Mammary microvascular endothelial cell (primary cell): ENCODE results near the gene LST1. TPM values are rescaled to one million over a fixed set of nuclear protein-coding genes. Genes with fewer than 3 reads are reported as not detected.

Experiments used
- total RNA-seq: library from RNA; depleted of rRNA; stranded (reverse); fragments of >200 nt; gene quantifications from 2 replicates; pipeline ENCODE4 v1.2.3, GENCODE V29; 2015

LST1 gene
- total RNA-seq = 0.20 and 0.98 TPM in 2 replicates

DNA sequence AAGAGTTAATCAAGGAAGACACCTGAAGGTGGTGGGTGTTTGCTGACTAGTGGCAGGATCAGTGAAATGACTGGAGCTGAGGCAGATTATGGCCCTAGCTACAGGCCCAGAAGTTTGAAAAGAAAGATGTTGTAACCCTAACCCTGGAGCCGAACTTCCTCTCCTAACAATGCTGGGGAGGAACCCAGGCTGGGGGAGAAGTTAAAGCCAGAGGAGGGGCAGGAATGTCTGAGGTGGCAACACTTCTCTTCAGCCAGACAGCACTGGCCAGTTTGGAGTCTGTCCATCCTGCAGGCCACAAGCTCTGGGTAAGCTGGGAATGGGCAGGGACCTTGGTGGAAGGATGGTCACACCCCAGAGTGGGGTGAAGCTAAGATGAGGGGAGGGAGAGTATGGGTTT lies at the start of gene LST1:
Gene LST1 (plus strand): TSS at position 270 of the 400 bp plus-strand sequence. CDS start 1,023 bp downstream, outside the sequence.

DNA sequence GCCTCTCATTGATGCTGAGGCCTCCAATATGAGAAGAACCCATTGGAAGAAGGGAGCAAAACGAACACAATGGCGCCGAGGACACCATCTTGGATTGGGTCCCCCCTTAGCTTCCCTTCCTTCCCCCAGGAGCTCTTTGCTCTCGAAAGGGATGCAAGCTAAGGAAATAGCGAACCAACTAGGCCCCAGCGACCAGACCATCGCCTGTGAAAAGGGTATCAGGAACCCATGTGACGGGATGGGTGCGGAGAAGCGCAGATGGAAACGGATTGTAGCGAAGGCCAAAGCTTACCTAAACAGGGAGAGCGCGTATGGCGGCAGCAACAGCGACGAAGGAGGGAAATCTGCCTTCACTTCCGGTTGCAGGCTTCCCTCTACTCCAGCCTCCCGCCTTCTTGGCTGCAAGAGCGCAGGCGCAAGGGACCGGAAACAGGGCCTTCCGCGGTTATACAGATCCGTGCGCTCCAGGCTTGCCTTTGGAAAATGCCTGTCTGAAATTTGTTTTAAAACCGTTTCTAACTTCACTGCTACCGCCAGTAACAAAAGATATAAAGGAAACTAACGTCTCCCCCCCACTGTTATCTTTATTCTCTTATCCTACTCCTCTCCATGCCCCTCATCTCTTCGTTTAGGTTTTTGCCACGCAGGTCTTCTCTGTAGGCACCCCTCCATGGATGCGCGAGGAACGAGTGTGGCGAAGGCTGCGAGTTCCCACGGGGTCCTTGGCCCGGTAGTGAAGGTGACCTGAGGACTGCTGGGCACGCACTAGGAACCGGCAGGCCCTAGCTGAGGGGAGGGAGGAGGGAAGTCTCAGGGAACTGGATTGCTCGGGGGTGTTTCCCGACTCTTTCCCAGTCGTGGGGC lies 44.2 kb upstream of the LST1 start, which contains the start of gene DDX39B:
Gene DDX39B (minus strand): TSS at position 346 of the 864 bp plus-strand sequence. CDS start 1,471 bp downstream, outside the sequence.

DNA sequence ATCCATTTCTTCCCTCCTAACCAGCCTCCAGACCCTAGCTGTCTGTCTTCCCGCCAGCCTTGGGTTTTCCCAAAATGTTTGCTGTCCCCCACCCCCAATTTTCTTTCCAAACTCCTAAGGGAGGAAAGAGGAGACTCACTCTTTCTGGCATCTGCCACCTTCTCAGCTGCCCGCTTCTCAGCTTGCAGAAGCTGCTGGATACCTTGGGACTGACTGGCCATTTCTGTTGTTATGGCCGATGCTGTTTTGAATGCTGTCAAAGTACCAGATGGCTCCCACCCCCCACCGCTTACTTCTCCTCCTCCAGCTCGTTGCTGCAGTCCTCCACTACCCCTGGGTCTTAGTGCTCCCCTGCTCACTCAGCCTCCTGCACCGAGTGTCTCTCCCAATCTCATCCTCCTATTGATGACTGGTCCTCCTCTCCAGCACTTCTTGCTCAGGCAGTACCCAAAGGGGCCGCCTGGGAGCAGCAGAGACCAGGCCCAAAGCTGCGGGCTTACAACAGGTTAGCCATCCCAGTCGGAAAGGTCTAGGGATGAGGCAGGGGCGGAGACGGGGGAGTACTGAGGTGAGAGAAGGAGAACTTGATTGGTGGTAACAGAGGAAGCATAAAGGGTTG lies 39.6 kb upstream of the LST1 start, which contains the start of gene ATP6V1G2:
Gene ATP6V1G2 (minus strand): TSS at position 270 of the 619 bp plus-strand sequence. CDS start 49 bp downstream, at position 221.

DNA sequence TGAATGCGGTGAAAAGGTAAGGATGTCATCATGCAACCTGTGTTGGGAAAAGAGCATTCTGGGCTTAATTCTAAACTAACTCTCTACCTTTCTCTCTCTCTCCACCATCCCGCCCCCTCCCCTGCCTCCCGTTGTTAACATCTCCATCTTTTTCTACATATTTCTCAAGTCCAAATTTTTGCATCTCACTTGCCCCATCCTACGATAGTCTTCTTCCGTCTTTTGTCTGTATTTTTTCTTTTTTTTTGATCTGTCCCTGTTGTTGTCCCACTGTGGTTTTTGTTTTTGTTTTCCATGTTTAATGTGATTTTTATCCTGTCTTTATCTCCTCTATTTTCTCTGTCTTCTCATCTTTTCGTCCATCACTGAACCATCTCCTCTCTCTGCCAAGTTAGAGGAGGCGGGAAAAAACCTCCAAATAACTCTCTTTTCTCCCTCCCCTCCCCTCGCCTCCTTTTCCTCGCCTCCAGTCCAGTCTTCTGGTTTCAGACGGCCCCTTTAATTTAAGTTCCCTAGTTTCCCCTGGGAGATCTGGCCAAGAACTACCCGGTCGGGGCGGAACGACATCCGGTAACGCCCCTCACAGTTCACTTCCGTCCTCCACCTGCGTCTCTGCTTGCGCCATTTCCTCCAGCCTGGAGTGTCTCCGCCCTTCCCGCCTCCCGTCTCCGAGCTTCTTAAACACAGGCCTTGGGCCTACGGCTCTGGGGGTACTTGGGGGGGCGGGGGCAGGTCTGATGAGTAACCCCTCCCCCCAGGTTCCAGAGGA lies 38.9 kb upstream of the LST1 start, which contains the start of gene NFKBIL1:
Gene NFKBIL1 (plus strand): TSS at position 651 of the 769 bp plus-strand sequence. CDS start 87 bp downstream, at position 738.

DNA sequence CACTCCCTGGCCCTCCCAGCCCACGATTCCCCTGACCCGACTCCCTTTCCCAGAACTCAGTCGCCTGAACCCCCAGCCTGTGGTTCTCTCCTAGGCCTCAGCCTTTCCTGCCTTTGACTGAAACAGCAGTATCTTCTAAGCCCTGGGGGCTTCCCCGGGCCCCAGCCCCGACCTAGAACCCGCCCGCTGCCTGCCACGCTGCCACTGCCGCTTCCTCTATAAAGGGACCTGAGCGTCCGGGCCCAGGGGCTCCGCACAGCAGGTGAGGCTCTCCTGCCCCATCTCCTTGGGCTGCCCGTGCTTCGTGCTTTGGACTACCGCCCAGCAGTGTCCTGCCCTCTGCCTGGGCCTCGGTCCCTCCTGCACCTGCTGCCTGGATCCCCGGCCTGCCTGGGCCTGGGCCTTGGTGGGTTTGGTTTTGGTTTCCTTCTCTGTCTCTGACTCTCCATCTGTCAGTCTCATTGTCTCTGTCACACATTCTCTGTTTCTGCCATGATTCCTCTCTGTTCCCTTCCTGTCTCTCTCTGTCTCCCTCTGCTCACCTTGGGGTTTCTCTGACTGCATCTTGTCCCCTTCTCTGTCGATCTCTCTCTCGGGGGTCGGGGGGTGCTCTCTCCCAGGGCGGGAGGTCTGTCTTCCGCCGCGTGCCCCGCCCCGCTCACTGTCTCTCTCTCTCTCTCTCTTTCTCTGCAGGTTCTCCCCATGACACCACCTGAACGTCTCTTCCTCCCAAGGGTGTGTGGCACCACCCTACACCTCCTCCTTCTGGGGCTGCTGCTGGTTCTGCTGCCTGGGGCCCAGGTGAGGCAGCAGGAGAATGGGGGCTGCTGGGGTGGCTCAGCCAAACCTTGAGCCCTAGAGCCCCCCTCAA lies 13.8 kb upstream of the LST1 start, which contains the start of gene LTA:
Gene LTA (plus strand): TSS at position 249 of the 871 bp plus-strand sequence. CDS start 454 bp downstream, at position 703.

DNA sequence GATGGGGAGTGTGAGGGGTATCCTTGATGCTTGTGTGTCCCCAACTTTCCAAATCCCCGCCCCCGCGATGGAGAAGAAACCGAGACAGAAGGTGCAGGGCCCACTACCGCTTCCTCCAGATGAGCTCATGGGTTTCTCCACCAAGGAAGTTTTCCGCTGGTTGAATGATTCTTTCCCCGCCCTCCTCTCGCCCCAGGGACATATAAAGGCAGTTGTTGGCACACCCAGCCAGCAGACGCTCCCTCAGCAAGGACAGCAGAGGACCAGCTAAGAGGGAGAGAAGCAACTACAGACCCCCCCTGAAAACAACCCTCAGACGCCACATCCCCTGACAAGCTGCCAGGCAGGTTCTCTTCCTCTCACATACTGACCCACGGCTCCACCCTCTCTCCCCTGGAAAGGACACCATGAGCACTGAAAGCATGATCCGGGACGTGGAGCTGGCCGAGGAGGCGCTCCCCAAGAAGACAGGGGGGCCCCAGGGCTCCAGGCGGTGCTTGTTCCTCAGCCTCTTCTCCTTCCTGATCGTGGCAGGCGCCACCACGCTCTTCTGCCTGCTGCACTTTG lies 10.7 kb upstream of the LST1 start, which contains the start of gene TNF:
Gene TNF (plus strand): TSS at position 231 of the 567 bp plus-strand sequence. CDS start 177 bp downstream, at position 408.

DNA sequence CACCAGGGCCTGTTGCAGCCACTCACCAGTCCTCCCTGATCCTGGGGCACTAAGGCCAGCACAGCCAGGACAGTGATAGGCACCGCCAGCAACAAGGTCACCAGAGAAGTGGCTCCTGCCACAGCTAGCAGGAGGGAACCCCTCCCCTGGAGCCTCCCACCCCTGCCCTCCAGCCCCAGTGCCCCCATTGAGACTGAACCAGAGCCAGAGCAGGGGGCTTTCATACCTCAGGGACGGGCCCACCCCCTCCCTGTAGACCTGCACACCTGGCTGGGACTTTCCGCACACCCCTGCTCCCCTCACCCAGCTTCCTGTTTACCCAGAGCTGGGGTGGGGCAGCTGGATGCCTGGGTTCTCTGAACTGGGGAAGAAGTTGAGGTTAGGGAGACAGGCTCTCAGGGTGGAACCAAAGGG lies 3.8 kb upstream of the LST1 start, which contains the start of gene LTB:
Gene LTB (minus strand): TSS at position 195 of the 414 bp plus-strand sequence. CDS start 7 bp downstream, at position 188.

DNA sequence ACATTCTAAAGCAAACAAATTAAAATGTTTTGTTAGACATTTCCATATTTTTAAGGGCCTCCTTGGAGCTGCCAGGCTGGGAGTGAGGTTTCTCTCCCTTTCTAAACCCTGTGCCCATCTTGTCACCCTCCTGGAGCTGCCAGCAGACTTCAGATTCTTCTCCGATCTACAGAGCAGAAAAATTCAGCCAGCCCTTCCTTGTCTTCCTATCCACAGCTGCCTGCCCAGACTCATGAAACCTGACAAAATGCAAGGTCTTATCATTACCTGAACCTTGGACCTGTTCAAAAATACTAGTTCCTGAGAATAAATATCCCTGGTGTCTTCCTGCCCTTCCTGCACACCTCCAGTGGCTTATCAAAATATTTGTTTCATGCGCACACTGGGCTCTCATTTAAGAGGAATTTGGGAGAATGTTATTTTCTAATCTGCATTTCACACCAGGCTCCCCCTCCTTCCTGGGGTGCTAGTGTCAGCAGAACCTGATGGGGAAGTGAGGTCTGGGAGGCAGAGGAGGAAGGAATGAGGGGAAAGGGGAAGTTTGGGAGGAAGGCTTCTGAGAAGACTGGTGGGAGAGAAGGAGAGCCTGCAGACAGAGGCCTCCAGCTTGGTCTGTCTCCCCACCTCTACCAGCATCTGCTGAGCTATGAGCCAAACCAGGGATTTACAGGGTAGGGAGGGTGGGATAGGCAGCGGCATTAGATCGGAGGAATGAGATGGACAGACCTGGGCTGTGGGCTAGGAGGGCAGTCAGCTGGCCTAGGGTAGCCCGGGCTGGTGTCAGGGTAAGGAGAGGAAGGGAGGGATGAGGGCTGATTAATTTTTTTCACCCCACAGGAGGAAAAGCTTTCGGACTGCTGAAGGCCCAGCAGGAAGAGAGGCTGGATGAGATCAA lies 28.9 kb downstream of the LST1 start, which contains the start of gene AIF1:
Gene AIF1 (plus strand): TSS at position 551 of the 895 bp plus-strand sequence. CDS start 96 bp downstream, at position 647.

DNA sequence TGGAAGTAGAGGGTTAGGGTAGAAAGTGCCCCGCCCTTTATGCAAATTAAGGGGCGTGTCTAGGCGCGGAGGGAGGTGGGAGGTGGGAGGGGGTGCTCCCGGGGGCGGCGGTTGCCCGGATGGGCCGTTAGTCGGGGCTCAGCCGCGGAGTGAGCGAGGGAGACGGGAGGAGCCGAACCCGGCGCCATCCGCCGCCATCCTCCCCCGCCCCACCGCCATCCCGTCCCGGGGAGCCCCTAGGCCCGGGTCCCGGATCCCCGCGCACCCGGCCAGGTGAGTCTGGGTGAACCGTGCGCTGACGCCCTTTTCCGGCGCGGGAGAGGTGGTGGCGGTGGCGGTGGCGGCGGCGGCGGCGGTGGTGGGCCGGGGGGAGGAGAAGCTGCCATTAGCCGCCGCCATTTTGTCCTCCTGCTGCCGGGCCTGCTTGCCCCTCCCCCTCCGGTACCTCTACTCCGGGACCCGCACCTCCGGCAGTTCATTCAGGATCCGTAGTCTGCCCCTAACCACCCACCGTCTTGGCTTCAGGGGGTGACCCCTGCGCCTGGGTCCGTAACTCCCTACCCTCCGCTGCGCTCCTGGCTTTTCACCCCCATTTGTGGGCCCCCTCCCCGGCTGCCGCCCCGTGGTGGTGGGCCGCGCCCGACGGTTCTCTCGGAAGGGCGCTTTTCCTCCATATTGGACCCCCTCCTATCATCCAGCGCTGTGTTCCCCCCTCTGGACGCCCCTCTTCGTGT lies 34.7 kb downstream of the LST1 start, which contains the start of gene PRRC2A:
Gene PRRC2A (plus strand): TSS at position 130 of the 734 bp plus-strand sequence. CDS start 2,075 bp downstream, outside the sequence.

Other genes starting within 250 kb of the LST1 start
- gene HLA-B, start 229.1 kb upstream of the LST1 start, total RNA-seq = 1,271 and 2,245 TPM in 2 replicates
- 4.7 and 5.2 TPM in 2 replicates for gene MICA, start 182.7 kb upstream of the LST1 start, total RNA-seq
- gene MICB, start 88.1 kb upstream of the LST1 start, total RNA-seq = 19.6 and 21.7 TPM in 2 replicates
- not detected in 2 replicates for gene MCCD1, start 57.3 kb upstream of the LST1 start, total RNA-seq
- 338 and 363 TPM in 2 replicates for gene DDX39B, start 44.3 kb upstream of the LST1 start, total RNA-seq
- 0.07 and 0.39 TPM in 2 replicates for gene ATP6V1G2, start 39.7 kb upstream of the LST1 start, total RNA-seq
- 12.9 and 16.2 TPM in 2 replicates for gene NFKBIL1, start 38.7 kb upstream of the LST1 start, total RNA-seq
- gene LTA, start 14.0 kb upstream of the LST1 start, total RNA-seq = 0.13 TPM in 1 of 2 replicates, not detected in the other
- 0.20 TPM in 1 of 2 replicates, not detected in the other for gene TNF, start 10.7 kb upstream of the LST1 start, total RNA-seq
- gene LTB, start 3.9 kb upstream of the LST1 start, total RNA-seq = 2.2 and 7.0 TPM in 2 replicates
- not detected in 2 replicates for gene NCR3, start 6.7 kb downstream of the LST1 start, total RNA-seq
- gene AIF1, start 29.0 kb downstream of the LST1 start, total RNA-seq = not detected in 2 replicates
- gene PRRC2A, start 34.4 kb downstream of the LST1 start, total RNA-seq = 90.2 and 95.7 TPM in 2 replicates
- gene BAG6, start 66.4 kb downstream of the LST1 start, total RNA-seq = 273 and 296 TPM in 2 replicates
- 1.2 and 1.4 TPM in 2 replicates for gene APOM, start 69.6 kb downstream of the LST1 start, total RNA-seq
- gene C6orf47, start 74.5 kb downstream of the LST1 start, total RNA-seq = 14.2 and 15.2 TPM in 2 replicates
- gene GPANK1, start 78.7 kb downstream of the LST1 start, total RNA-seq = 11.7 and 17.9 TPM in 2 replicates
- 279 and 308 TPM in 2 replicates for gene CSNK2B, start 79.8 kb downstream of the LST1 start, total RNA-seq
- gene LY6G5B, start 83.7 kb downstream of the LST1 start, total RNA-seq = 0.93 and 3.1 TPM in 2 replicates
- gene LY6G5C, start 94.8 kb downstream of the LST1 start, total RNA-seq = 2.5 and 3.3 TPM in 2 replicates
- 36.2 and 38.2 TPM in 2 replicates for gene ABHD16A, start 117.0 kb downstream of the LST1 start, total RNA-seq
- not detected in 2 replicates for gene LY6G6F, start 120.6 kb downstream of the LST1 start, total RNA-seq
- gene LY6G6D, start 129.1 kb downstream of the LST1 start, total RNA-seq = not detected in 2 replicates
- gene LY6G6C, start 135.5 kb downstream of the LST1 start, total RNA-seq = not detected in 2 replicates
- gene MPIG6B, start 137.1 kb downstream of the LST1 start, total RNA-seq = not detected in 2 replicates
- 90.3 and 106 TPM in 2 replicates for gene DDAH2, start 143.0 kb downstream of the LST1 start, total RNA-seq
- gene CLIC1, start 150.3 kb downstream of the LST1 start, total RNA-seq = 1,055 and 1,092 TPM in 2 replicates
- 8.3 and 14.5 TPM in 2 replicates for gene MSH5, start 153.7 kb downstream of the LST1 start, total RNA-seq
- 0.67 and 1.7 TPM in 2 replicates for gene SAPCD1, start 176.4 kb downstream of the LST1 start, total RNA-seq
- gene VWA7, start 191.1 kb downstream of the LST1 start, total RNA-seq = 0.49 and 1.6 TPM in 2 replicates
- 102 and 107 TPM in 2 replicates for gene VARS1, start 209.5 kb downstream of the LST1 start, total RNA-seq
- 117 and 140 TPM in 2 replicates for gene LSM2, start 220.7 kb downstream of the LST1 start, total RNA-seq
- 0.33 and 0.39 TPM in 2 replicates for gene HSPA1L, start 229.0 kb downstream of the LST1 start, total RNA-seq
- gene HSPA1A, start 229.3 kb downstream of the LST1 start, total RNA-seq = 158 and 167 TPM in 2 replicates
- 110 and 126 TPM in 2 replicates for gene HSPA1B, start 241.5 kb downstream of the LST1 start, total RNA-seq